Esophagus (tissue), 2 donors: ENCODE data around the gene OR52B2. TPM values are rescaled to one million over a fixed set of nuclear protein-coding genes. Genes with fewer than 3 reads are reported as not detected.

Experiments
- H3K27ac ChIP-seq, 2 donors: one replicate each; pipeline ENCODE4 v1.5.1; 2013; ENCODE audit warnings: low read depth in 2 of 2, mild to moderate bottlenecking in 2 of 2, inconsistent platforms in 1 of 2, low read length in 1 of 2, moderate library complexity in 1 of 2
- H3K27me3 ChIP-seq, 2 donors: one replicate each; pipeline ENCODE4 v1.6.1; 2013; ENCODE audit warnings: low read length in 2 of 2, control low read depth in 1 of 2, mild to moderate bottlenecking in 1 of 2; ENCODE audit not compliant: insufficient read depth in 2 of 2, control insufficient read depth in 1 of 2
- H3K36me3 ChIP-seq, 2 donors: one replicate each; pipeline ENCODE4 v1.6.1; 2013; ENCODE audit warnings: low read length in 1 of 2; ENCODE audit not compliant: control insufficient read depth in 2 of 2, insufficient read depth in 2 of 2
- H3K4me1 ChIP-seq, 2 donors: one replicate each; pipeline ENCODE4 v1.6.1; 2013; ENCODE audit warnings: low read length in 1 of 2; ENCODE audit not compliant: control insufficient read depth in 2 of 2, insufficient read depth in 2 of 2
- H3K4me3 ChIP-seq, 2 donors: one replicate each; pipeline ENCODE4 v1.5.1; 2013; ENCODE audit warnings: low read length in 2 of 2, mild to moderate bottlenecking in 2 of 2, low read depth in 1 of 2, moderate library complexity in 1 of 2
- H3K9me3 ChIP-seq, 2 donors: one replicate each; pipeline ENCODE4 v1.6.1; 2013; ENCODE audit warnings: mild to moderate bottlenecking in 2 of 2, low read depth in 1 of 2, low read length in 1 of 2, moderate library complexity in 1 of 2; ENCODE audit not compliant: control insufficient read depth in 2 of 2, insufficient read depth in 1 of 2
- WGBS, 2 donors: extraction: QIAGEN DNeasy Blood & Tissue Kit; methylation state at CpG; one replicate each; pipeline ENCODE4 v1.1.7; 2013; 5-methylcytosine and 5-hydroxymethylcytosine counted together
- polyA plus RNA-seq, 2 donors: library from polyadenylated mRNA; stranded (reverse); fragments of 200-250 nt; gene quantifications; one replicate each; pipeline ENCODE4 v1.2.3, GENCODE V29; 2013
- donor health status: healthy with polysubstance abuse.
- donor health status: Bipolar disorder and iron deficiency.

Gene OR52B2
- polyA plus RNA-seq, 2 donors = not detected

DNA sequence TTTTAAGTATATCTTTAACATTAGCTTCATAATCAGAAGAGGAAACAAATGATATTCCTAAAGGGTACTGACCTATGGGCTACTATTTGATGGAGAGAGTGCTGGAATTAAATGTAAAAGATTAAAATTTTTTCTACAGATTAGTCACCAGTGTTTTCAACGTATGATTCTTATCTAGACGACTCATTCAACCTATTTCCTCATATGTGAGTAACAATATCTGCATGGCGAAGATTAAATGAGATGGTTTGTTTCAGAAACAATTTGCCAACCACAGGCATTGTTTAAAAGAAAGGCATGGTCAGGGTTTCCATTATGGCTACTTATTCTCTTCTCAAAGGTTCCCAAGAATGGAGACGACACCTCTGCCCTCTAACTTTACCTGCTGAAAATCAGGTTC, 42.2 kb downstream of the OR52B2 start:
- no peak overlapping the region for H3K27ac ChIP-seq
- no peaks in the 10 kb centered on the region for H3K4me1 ChIP-seq
- no peaks in the 10 kb centered on the region for H3K27me3 ChIP-seq
- H3K36me3 ChIP-seq = no peaks in the 10 kb centered on the region
- no peak overlapping the region for H3K4me3 ChIP-seq
- 54 to 56% methylated on average over 4 of the region's 4 CpGs for WGBS, 2 donors
- no peaks in the 10 kb centered on the region for H3K9me3 ChIP-seq

DNA sequence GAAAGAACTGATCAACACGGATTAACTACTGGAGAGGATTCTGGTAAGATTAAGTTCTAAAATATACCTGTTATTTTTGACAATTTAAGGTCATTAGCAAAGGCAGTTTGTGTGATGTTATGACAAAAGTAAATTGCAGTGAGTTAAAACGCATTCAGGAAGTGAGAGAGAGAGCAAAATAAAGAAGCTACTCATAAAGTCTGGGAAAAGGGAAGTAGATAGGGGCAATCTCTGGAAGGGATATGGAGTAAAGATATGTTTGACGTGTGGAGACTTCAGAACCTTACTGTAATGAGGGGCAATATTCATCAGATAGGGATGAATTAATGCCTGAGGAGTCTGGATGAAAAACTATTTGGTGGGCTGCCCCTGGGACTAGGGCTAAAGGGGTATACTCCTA, 45.9 kb downstream of the OR52B2 start:
- Histone ChIP-seq H3K27me3 (no peaks in the 10 kb centered on the region), H3K27ac (no peak overlapping the region), H3K9me3 (no peaks in the 10 kb centered on the region), H3K36me3 (no peaks in the 10 kb centered on the region), H3K4me1 (no peaks in the 10 kb centered on the region), H3K4me3 (no peak overlapping the region)
- 57 to 60% methylated on average over 3 of the region's 3 CpGs for WGBS, 2 donors

Other genes starting within 250 kb of the OR52B2 start
- gene OR56A3, start 228.1 kb downstream of the OR52B2 start, polyA plus RNA-seq = not detected
- gene OR56A5, start 201.8 kb downstream of the OR52B2 start, polyA plus RNA-seq = not detected
- gene OR52L1, start 183.3 kb downstream of the OR52B2 start, polyA plus RNA-seq = not detected
- gene OR56A4, start 163.4 kb downstream of the OR52B2 start, polyA plus RNA-seq = not detected
- gene OR56A1, start 139.6 kb downstream of the OR52B2 start, polyA plus RNA-seq = not detected
- gene OR56B4, start 62.6 kb downstream of the OR52B2 start, polyA plus RNA-seq = not detected
- gene OR52W1, start 28.9 kb upstream of the OR52B2 start, polyA plus RNA-seq = not detected
- gene C11orf42, start 35.2 kb upstream of the OR52B2 start, polyA plus RNA-seq = not detected
- 10 to 100 TPM; 18.6 to 31.7 TPM for gene FHIP1B, start 64.3 kb upstream of the OR52B2 start, polyA plus RNA-seq
- under 1 TPM; 0.06 TPM for gene CNGA4, start 68.8 kb upstream of the OR52B2 start, polyA plus RNA-seq
- gene CCKBR, start 89.5 kb upstream of the OR52B2 start, polyA plus RNA-seq = under 1 TPM in 1 of 2 donors, not detected in 1; 0.08 TPM
- gene CAVIN3, start 150.2 kb upstream of the OR52B2 start, polyA plus RNA-seq = 10 to 100 TPM; 16.7 to 23.0 TPM
- 10 to 100 TPM; 16.0 to 18.9 TPM for gene SMPD1, start 220.1 kb upstream of the OR52B2 start, polyA plus RNA-seq
- gene APBB1, start 248.8 kb upstream of the OR52B2 start, polyA plus RNA-seq = 10 to 100 TPM in 1 of 2 donors, 1 to 10 TPM in 1; 7.1 to 12.0 TPM